ENCODE data around the gene INSC. TPM values are rescaled to one million over a fixed set of nuclear protein-coding genes. Genes with fewer than 3 reads are reported as not detected.
A peak's percentile ranks its signal among the peaks of the same experiment; 100 is the strongest.
"Not testable (repeated sequence)": the region's sequence is repeated elsewhere in the genome, so short reads cannot be mapped to it uniquely, and the experiment has no call there.

INSC gene
- not detected for total RNA-seq

- no peaks in the 10 kb centered on the region for H3K36me3 Mint-ChIP-seq (ENCODE audit: insufficient read depth)
- no peak within 1 kb of the TSS for H3K4me3 Mint-ChIP-seq
- no peak for DNase-seq
- H3K4me1 Mint-ChIP-seq (ENCODE audit: low read depth): peaks cover 14% of the 10 kb centered on the region
- ATAC-seq: peak in 1 of 2 donors; percentile 36
- no peaks in the 10 kb centered on the region for H3K9me3 Mint-ChIP-seq
- H3K27me3 Mint-ChIP-seq (ENCODE audit: low read depth): peaks cover 50% of the 10 kb centered on the region
These were observed at the start of gene INSC for GRCh38 chr11:15114501-15115475. INSC (plus strand) TSS chr11:15114923; CDS start chr11:15149175, 34,252 bp downstream.

- not testable (repeated sequence) for DNase-seq; H3K4me3 Mint-ChIP-seq; H3K36me3 Mint-ChIP-seq (ENCODE audit: insufficient read depth); ATAC-seq
- peaks cover 13% of the 10 kb centered on the region for H3K9me3 Mint-ChIP-seq
- H3K27me3 Mint-ChIP-seq (ENCODE audit: low read depth): peaks cover 25% of the 10 kb centered on the region
- peaks cover 15% of the 10 kb centered on the region for H3K4me1 Mint-ChIP-seq (ENCODE audit: low read depth)
These were observed 45.0 kb upstream of the INSC start for GRCh38 chr11:15069751-15070150.

- H3K4me3 Mint-ChIP-seq: no peak overlapping the region
- H3K27me3 Mint-ChIP-seq (ENCODE audit: low read depth): peaks cover 21% of the 10 kb centered on the region
- H3K4me1 Mint-ChIP-seq (ENCODE audit: low read depth): peaks cover 15% of the 10 kb centered on the region
- DNase-seq (no peak), ATAC-seq (no peak)
- peaks cover 13% of the 10 kb centered on the region for H3K9me3 Mint-ChIP-seq
- H3K36me3 Mint-ChIP-seq (ENCODE audit: insufficient read depth): no peaks in the 10 kb centered on the region
These were observed 43.0 kb upstream of the INSC start for GRCh38 chr11:15071556-15072255.

- Mint-ChIP-seq H3K4me1 (ENCODE audit: low read depth) (peaks cover 15% of the 10 kb centered on the region), H3K4me3 (peak overlapping the region; percentile 45), H3K9me3 (peaks cover 13% of the 10 kb centered on the region), H3K27me3 (ENCODE audit: low read depth) (peaks cover 21% of the 10 kb centered on the region), H3K36me3 (ENCODE audit: insufficient read depth) (no peaks in the 10 kb centered on the region)
- DNase-seq (no peak), ATAC-seq (no peak)
These were observed 42.1 kb upstream of the INSC start for GRCh38 chr11:15072551-15073143.

- DNase-seq: no peak
- peak; percentile 4 to 22 for ATAC-seq
- peaks cover 10% of the 10 kb centered on the region for H3K9me3 Mint-ChIP-seq
- no peaks in the 10 kb centered on the region for H3K36me3 Mint-ChIP-seq (ENCODE audit: insufficient read depth)
- H3K4me3 Mint-ChIP-seq: peak within 1 kb of the TSS; percentile 81
- H3K4me1 Mint-ChIP-seq (ENCODE audit: low read depth): peaks cover 15% of the 10 kb centered on the region
- H3K27me3 Mint-ChIP-seq (ENCODE audit: low read depth): peaks cover 21% of the 10 kb centered on the region
These were observed 41.1 kb upstream of the INSC start, which contains the start of gene CALCB for GRCh38 chr11:15073361-15074205. CALCB (plus strand) TSS chr11:15073593; CDS start chr11:15074719, 1,126 bp downstream.

- peak overlapping the region; percentile 81 for H3K4me3 Mint-ChIP-seq
- peaks cover 21% of the 10 kb centered on the region for H3K27me3 Mint-ChIP-seq (ENCODE audit: low read depth)
- H3K4me1 Mint-ChIP-seq (ENCODE audit: low read depth): peaks cover 15% of the 10 kb centered on the region
- peak; percentile 83 for DNase-seq
- no peaks in the 10 kb centered on the region for H3K36me3 Mint-ChIP-seq (ENCODE audit: insufficient read depth)
- peaks cover 4% of the 10 kb centered on the region for H3K9me3 Mint-ChIP-seq
- peak; percentile 86 to 89 for ATAC-seq
These were observed 40.2 kb upstream of the INSC start for GRCh38 chr11:15074206-15075161.

- peaks cover under 1% of the 10 kb centered on the region for H3K9me3 Mint-ChIP-seq
These were observed 39.6 kb upstream of the INSC start for GRCh38 chr11:15075162-15075526.

GRCh38 chr11:15091175-15091574, 23.5 kb upstream of the INSC start:
- H3K4me3 Mint-ChIP-seq: no peak overlapping the region
- H3K27me3 Mint-ChIP-seq (ENCODE audit: low read depth): peaks cover 13% of the 10 kb centered on the region
- DNase-seq (no peak), ATAC-seq (no peak)
- H3K9me3 Mint-ChIP-seq: peaks cover 7% of the 10 kb centered on the region
- H3K36me3 Mint-ChIP-seq (ENCODE audit: insufficient read depth): no peaks in the 10 kb centered on the region
- H3K4me1 Mint-ChIP-seq (ENCODE audit: low read depth): no peaks in the 10 kb centered on the region

More at GRCh38 chr11:15075162-15075526, 39.6 kb upstream of the INSC start:
- no peak for DNase-seq
- peaks cover 21% of the 10 kb centered on the region for H3K27me3 Mint-ChIP-seq (ENCODE audit: low read depth)
- peaks cover 15% of the 10 kb centered on the region for H3K4me1 Mint-ChIP-seq (ENCODE audit: low read depth)
- no peak overlapping the region for H3K4me3 Mint-ChIP-seq
- H3K36me3 Mint-ChIP-seq (ENCODE audit: insufficient read depth): no peaks in the 10 kb centered on the region
- no peak for ATAC-seq

GRCh38 chr11:15091625-15092024, 23.1 kb upstream of the INSC start:
- Mint-ChIP-seq H3K27me3 (ENCODE audit: low read depth) (peaks cover 15% of the 10 kb centered on the region), H3K9me3 (peaks cover 7% of the 10 kb centered on the region), H3K4me3 (no peak overlapping the region), H3K4me1 (ENCODE audit: low read depth) (no peaks in the 10 kb centered on the region), H3K36me3 (ENCODE audit: insufficient read depth) (no peaks in the 10 kb centered on the region)
- DNase-seq (no peak), ATAC-seq (no peak)

GRCh38 chr11:15093432-15093831, 21.3 kb upstream of the INSC start:
- no peaks in the 10 kb centered on the region for H3K4me1 Mint-ChIP-seq (ENCODE audit: low read depth)

GRCh38 chr11:15095736-15096228, 18.9 kb upstream of the INSC start:
- ATAC-seq (no peak), DNase-seq (no peak)
- Mint-ChIP-seq H3K27me3 (ENCODE audit: low read depth) (peaks cover 22% of the 10 kb centered on the region), H3K36me3 (ENCODE audit: insufficient read depth) (no peaks in the 10 kb centered on the region), H3K4me1 (ENCODE audit: low read depth) (no peaks in the 10 kb centered on the region), H3K9me3 (no peaks in the 10 kb centered on the region), H3K4me3 (no peak overlapping the region)

More at GRCh38 chr11:15093432-15093831, 21.3 kb upstream of the INSC start:
- H3K4me3 Mint-ChIP-seq: no peak overlapping the region
- no peak for ATAC-seq
- H3K36me3 Mint-ChIP-seq (ENCODE audit: insufficient read depth): no peaks in the 10 kb centered on the region
- peaks cover 24% of the 10 kb centered on the region for H3K27me3 Mint-ChIP-seq (ENCODE audit: low read depth)
- H3K9me3 Mint-ChIP-seq: no peaks in the 10 kb centered on the region
- no peak for DNase-seq

- Mint-ChIP-seq H3K36me3 (ENCODE audit: insufficient read depth) (no peaks in the 10 kb centered on the region), H3K27me3 (ENCODE audit: low read depth) (peaks cover 26% of the 10 kb centered on the region), H3K4me3 (no peak overlapping the region), H3K9me3 (no peaks in the 10 kb centered on the region), H3K4me1 (ENCODE audit: low read depth) (peaks cover 2% of the 10 kb centered on the region)
- DNase-seq (no peak), ATAC-seq (no peak)
These were observed 17.3 kb upstream of the INSC start for GRCh38 chr11:15097411-15097810.

Data from activated T-cell treated with anti-CD3 and anti-CD28 coated beads, Interleukin-2, amount 50 U/mL, for 4 hours (primary cell).